ENCODE results near the gene PPP1R2. TPM values are rescaled to one million over a fixed set of nuclear protein-coding genes. Genes with fewer than 3 reads are reported as not detected.
"Not testable (repeated sequence)": the region's sequence is repeated elsewhere in the genome, so short reads cannot be mapped to it uniquely, and the experiment has no call there.

Gene PPP1R2
- total and polyA plus RNA-seq, 2 of the 13 experiments (the other 11 are each of a cell fraction or from before 2014, with no cell fraction given) = 36.5 to 86.5 TPM

DNA sequence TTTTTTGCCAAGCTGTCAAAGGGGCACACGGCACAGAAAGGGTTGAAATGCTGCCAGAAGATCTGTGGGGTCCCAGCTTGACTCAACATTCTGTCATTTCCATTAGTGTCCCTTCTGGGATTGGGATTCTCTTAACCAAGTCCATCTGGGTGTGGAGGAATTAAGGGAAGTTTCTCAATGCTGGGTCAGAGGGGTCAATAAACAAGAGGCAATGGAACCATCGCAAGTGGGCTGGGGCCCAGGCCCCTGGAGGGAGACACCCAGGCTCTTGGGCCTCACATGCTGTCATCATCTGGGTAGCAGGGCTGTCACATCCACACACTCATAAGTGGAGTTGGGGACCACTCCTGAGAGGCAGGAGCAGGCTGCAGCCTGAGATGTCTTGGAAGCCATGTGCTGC lies 48.7 kb upstream of the PPP1R2 start (continued):
- no peak for TF ChIP-seq AHR (CRISPR knock-in tag; IDR thresholded peaks at IDR 0.05)
- no peak for TF ChIP-seq FOSL2 (CRISPR knock-in tag; IDR thresholded peaks at IDR 0.05)
- no peak for TF ChIP-seq FLYWCH1 (CRISPR knock-in tag; IDR thresholded peaks at IDR 0.05)

DNA sequence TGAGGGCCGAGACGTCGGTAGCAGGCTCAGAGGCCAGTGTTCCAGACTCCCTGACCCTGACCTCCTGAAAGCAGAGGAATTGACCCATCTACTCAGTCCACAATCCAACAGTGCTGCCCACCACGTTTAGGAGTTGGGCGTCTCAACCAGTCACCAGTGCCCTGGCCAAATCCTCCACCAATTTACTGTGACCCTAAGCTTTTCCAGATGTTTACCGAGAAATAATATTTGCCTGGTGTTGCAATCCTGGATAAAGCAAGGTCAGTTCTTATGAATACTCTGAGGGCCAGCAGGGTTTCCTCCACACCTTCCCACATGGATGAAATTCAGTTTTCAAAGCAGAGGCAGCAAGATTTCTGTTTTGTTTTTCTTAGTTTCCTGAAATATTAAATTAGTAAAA lies 48.1 kb upstream of the PPP1R2 start:
- BruUV-seq (replicated peaks) = no TSS peak
- Histone ChIP-seq H3K27me3 (ENCODE audit: control insufficient read depth in 1 of 2, insufficient read depth in 2 of 2, low read length in 2 of 2) (no peaks in the 10 kb centered on the region; a peak in 1 of 5 replicates), H3K79me2 (ENCODE audit: insufficient read depth, low read length) (no peaks in the 10 kb centered on the region), H3K27ac (ENCODE audit: extremely low read length, insufficient read depth, low read length) (no peak overlapping the region), H3K4me3 (replicated peaks in 1 of 3; ENCODE audit: insufficient read depth in 1 of 3, low read depth in 2 of 3, low read length in 3 of 3) (no peak overlapping the region), H3K4me1 (ENCODE audit: insufficient read depth, low read length) (peaks cover 32% of the 10 kb centered on the region), H4K20me1 (ENCODE audit: insufficient read depth, low read length) (no peaks in the 10 kb centered on the region), H2AFZ (ENCODE audit: low read length) (no peak overlapping the region), H3K36me3 (replicated peaks in 1 of 2; ENCODE audit: control insufficient read depth in 1 of 2, insufficient read depth in 2 of 2, low read length in 2 of 2) (no peaks in the 10 kb centered on the region), H3K9me3 (ENCODE audit: low read length) (no peaks in the 10 kb centered on the region), H3K4me2 (ENCODE audit: low read depth, low read length) (peak overlapping the region; percentile 23; the same call in 1 of the 2 replicates), H3K9ac (ENCODE audit: insufficient read depth, low read depth, low read length) (no peak overlapping the region)
- TF ChIP-seq FOXA1 (IDR thresholded peaks at IDR 0.05) (no peak), FOXA1 (CRISPR knock-in tag; IDR thresholded peaks at IDR 0.05) (0 out of 2 replicates have a peak, but pooled peaks have one; percentile 25), ZNF549 (CRISPR knock-in tag; IDR thresholded peaks at IDR 0.05) (no peak)
- ATAC-seq (no peak), DNase-seq (ENCODE audit: low spot score) (no peak), FAIRE-seq (no peak)
- intact Hi-C loops (cut with micrococcal nuclease; ENCODE audit: unreplicated experiment) = no loop called here
- CTCF ChIA-PET (ENCODE audit: low intra/inter-chr PET ratio, low total read pairs) = no interaction called here
- POLR2A ChIA-PET = no interaction called here
- 0% methylated on average over 1 of the region's 6 CpGs for WGBS (ENCODE audit: low lambda C conversion rate)
- in situ Hi-C loops (cut with HindIII; ENCODE audit: extremely low pct_ligation_motif_present, low pct_unique_long_range_greater_than_20kb) = no loop called here

DNA sequence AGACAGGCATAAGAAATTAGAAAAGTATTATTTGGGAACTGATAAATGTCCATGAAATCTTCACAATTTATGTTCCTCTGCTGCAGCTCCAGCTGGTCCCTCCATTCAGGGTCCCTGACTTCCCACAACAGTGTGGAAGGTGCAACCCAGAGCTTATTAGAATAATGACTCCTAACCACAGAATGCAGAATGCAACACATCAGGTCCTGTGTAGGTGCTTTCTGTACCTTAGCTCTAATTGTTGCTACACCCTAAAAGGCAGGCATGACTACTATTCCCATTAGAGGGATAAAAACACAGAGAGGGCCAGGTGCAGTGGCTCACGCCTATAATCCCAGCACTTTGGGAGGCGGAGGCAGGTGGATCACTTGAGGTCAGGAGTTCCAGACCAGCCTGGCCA lies 47.3 kb upstream of the PPP1R2 start:
- H3K9me3 ChIP-seq (ENCODE audit: low read length); H2AFZ ChIP-seq (ENCODE audit: low read length); in situ Hi-C loops (cut with HindIII; ENCODE audit: extremely low pct_ligation_motif_present, low pct_unique_long_range_greater_than_20kb); POLR2A ChIA-PET; H3K36me3 ChIP-seq (replicated peaks in 1 of 2; ENCODE audit: control insufficient read depth in 1 of 2, insufficient read depth in 2 of 2, low read length in 2 of 2); DNase-seq (ENCODE audit: low spot score); H3K4me3 ChIP-seq (replicated peaks in 1 of 3; ENCODE audit: insufficient read depth in 1 of 3, low read depth in 2 of 3, low read length in 3 of 3); FAIRE-seq; H3K4me2 ChIP-seq (ENCODE audit: low read depth, low read length); CTCF ChIA-PET (ENCODE audit: low intra/inter-chr PET ratio, low total read pairs); BruUV-seq (replicated peaks); H3K9ac ChIP-seq (ENCODE audit: insufficient read depth, low read depth, low read length); ATAC-seq; H3K27me3 ChIP-seq (ENCODE audit: control insufficient read depth in 1 of 2, insufficient read depth in 2 of 2, low read length in 2 of 2); H3K27ac ChIP-seq (ENCODE audit: extremely low read length, insufficient read depth, low read length); H4K20me1 ChIP-seq (ENCODE audit: insufficient read depth, low read length); H3K79me2 ChIP-seq (ENCODE audit: insufficient read depth, low read length); intact Hi-C loops (cut with micrococcal nuclease; ENCODE audit: unreplicated experiment): not testable (repeated sequence)
- WGBS (ENCODE audit: low lambda C conversion rate) = 86% methylated on average over 2 of the region's 2 CpGs
- peaks cover 32% of the 10 kb centered on the region for H3K4me1 ChIP-seq (ENCODE audit: insufficient read depth, low read length)

DNA sequence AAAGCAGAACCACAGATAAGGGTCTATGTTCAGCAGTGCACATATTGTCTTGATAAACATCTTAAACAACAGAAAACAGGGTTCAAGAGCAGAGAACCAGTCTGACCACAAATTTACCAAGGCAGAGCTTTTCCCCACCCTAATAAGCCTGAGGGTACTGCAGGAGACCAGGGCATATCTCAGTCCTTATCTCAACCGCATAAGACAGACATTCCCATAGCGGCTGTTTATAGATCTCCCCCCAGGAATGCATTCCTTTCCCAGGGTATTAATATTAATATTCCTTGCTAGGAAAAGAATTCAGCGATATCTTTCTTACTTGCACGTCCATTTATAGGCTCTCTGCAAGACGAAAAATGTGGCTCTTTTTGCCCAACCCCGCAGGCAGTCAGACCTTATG lies 46.7 kb upstream of the PPP1R2 start:
- H3K9me3 ChIP-seq (ENCODE audit: low read length) = not testable (repeated sequence)

More for the DNA sequence above, 46.7 kb upstream of the PPP1R2 start:
- FAIRE-seq; H3K9ac ChIP-seq (ENCODE audit: insufficient read depth, low read depth, low read length); H4K20me1 ChIP-seq (ENCODE audit: insufficient read depth, low read length); intact Hi-C loops (cut with micrococcal nuclease; ENCODE audit: unreplicated experiment); POLR2A ChIA-PET; H2AFZ ChIP-seq (ENCODE audit: low read length); BruUV-seq (replicated peaks); ATAC-seq; H3K27ac ChIP-seq (ENCODE audit: extremely low read length, insufficient read depth, low read length); H3K4me2 ChIP-seq (ENCODE audit: low read depth, low read length); H3K27me3 ChIP-seq (ENCODE audit: control insufficient read depth in 1 of 2, insufficient read depth in 2 of 2, low read length in 2 of 2); H3K4me3 ChIP-seq (replicated peaks in 1 of 3; ENCODE audit: insufficient read depth in 1 of 3, low read depth in 2 of 3, low read length in 3 of 3); in situ Hi-C loops (cut with HindIII; ENCODE audit: extremely low pct_ligation_motif_present, low pct_unique_long_range_greater_than_20kb); H3K36me3 ChIP-seq (replicated peaks in 1 of 2; ENCODE audit: control insufficient read depth in 1 of 2, insufficient read depth in 2 of 2, low read length in 2 of 2); H3K79me2 ChIP-seq (ENCODE audit: insufficient read depth, low read length); DNase-seq (ENCODE audit: low spot score); CTCF ChIA-PET (ENCODE audit: low intra/inter-chr PET ratio, low total read pairs): not testable (repeated sequence)
- H3K4me1 ChIP-seq (ENCODE audit: insufficient read depth, low read length) = peaks cover 32% of the 10 kb centered on the region
- WGBS (ENCODE audit: low lambda C conversion rate) = 34% methylated on average over 6 of the region's 6 CpGs
